ENCODE data around the gene NR1I2.

Gene NR1I2

GRCh38 chr3:119825820-119826219 lies 43.9 kb downstream of the NR1I2 start:
- no peak for DNase-seq

- no peak for DNase-seq
Observed at GRCh38 chr3:119826711-119827608, 45.1 kb downstream of the NR1I2 start.

- DNase-seq, result no peak
Observed at GRCh38 chr3:119829420-119829819, 47.5 kb downstream of the NR1I2 start.

- DNase-seq, result no peak
Observed at GRCh38 chr3:119831022-119831421, 49.1 kb downstream of the NR1I2 start.

- DNase-seq, result no peak
Observed at GRCh38 chr3:119831941-119832371, 50.1 kb downstream of the NR1I2 start.

- DNase-seq, result no peak
Observed at GRCh38 chr3:119834754-119835370, 53.0 kb downstream of the NR1I2 start.

- no peak for DNase-seq
Observed at GRCh38 chr3:119835556-119835955, 53.7 kb downstream of the NR1I2 start.

GRCh38 chr3:119841808-119842471 lies 60.0 kb downstream of the NR1I2 start:
- no peak for DNase-seq

GRCh38 chr3:119849126-119849525 lies 67.2 kb downstream of the NR1I2 start:
- DNase-seq, result no peak

GRCh38 chr3:119856695-119857094 lies 74.8 kb downstream of the NR1I2 start:
- no peak for DNase-seq

- no peak for DNase-seq
Observed at GRCh38 chr3:119858957-119859356, 77.1 kb downstream of the NR1I2 start.

- no peak for DNase-seq
Observed at GRCh38 chr3:119859728-119860127, 77.8 kb downstream of the NR1I2 start.

- DNase-seq, result no peak
Observed at GRCh38 chr3:119861681-119862080, 79.8 kb downstream of the NR1I2 start.

- no peak for DNase-seq
Observed at GRCh38 chr3:119862616-119863015, 80.7 kb downstream of the NR1I2 start.

- no peak for DNase-seq
Observed at GRCh38 chr3:119864476-119864875, 82.6 kb downstream of the NR1I2 start.

Measured in right forelimb (tissue), 1 donor.